ENCODE results near the gene FOXE3.

DNA sequence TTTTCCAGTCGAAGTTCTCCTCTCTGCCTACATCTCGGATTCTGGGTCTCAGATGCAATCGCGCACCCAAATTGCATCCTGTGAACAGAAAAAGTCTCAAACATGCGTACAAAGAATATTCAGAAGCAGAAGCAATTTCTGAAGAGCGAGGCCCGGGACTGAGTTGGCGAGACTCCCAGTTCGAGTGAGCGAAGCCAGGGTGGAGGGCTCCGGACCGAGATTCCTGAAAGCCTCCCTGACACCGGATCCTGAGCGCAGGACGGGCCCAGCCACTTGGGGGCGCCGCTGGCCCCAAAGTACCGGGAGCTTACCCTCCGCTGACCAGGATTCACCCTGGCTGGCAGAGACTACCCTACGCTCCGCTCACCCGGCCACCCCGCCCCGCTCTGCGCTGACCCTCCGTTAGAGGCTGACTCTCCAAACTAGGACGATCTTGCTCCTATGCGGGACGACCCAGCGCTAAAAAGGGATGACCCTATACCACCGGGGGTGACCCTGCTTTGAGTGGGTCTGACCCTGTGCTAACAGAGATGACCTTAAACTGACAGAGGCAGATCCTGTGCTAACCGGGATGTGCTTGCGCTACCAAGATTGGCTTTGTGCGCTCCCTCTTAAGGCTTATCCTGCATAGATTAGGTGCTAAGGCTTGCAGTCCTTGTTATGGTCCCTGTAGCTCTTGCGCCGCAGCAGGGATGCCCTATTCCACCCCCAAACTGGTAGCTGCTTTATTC, 33.9 kb downstream of the FOXE3 start:
- TF ChIP-seq, protein P1, sequence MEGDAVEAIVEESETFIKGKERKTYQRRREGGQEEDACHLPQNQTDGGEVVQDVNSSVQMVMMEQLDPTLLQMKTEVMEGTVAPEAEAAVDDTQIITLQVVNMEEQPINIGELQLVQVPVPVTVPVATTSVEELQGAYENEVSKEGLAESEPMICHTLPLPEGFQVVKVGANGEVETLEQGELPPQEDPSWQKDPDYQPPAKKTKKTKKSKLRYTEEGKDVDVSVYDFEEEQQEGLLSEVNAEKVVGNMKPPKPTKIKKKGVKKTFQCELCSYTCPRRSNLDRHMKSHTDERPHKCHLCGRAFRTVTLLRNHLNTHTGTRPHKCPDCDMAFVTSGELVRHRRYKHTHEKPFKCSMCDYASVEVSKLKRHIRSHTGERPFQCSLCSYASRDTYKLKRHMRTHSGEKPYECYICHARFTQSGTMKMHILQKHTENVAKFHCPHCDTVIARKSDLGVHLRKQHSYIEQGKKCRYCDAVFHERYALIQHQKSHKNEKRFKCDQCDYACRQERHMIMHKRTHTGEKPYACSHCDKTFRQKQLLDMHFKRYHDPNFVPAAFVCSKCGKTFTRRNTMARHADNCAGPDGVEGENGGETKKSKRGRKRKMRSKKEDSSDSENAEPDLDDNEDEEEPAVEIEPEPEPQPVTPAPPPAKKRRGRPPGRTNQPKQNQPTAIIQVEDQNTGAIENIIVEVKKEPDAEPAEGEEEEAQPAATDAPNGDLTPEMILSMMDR (conservative IDR thresholded peaks at IDR 0.05 in 1 of 2, IDR thresholded peaks at IDR 0.05 in 1 of 2; ENCODE audit: low read depth in 1 of 2, low read length in 2 of 2) = peak; percentile 30 to 35
- TF ChIP-seq EZH2 (IDR thresholded peaks at IDR 0.05; ENCODE audit: low read length, missing control alignments) = no peak

Measured in fibroblast of lung (primary cell).